Neural crest cell (in vitro differentiated cells): Measurements from ENCODE around the gene INPP5B. TPM values are rescaled to one million over a fixed set of nuclear protein-coding genes. Genes with fewer than 3 reads are reported as not detected.
"Not testable (repeated sequence)": the region's sequence is repeated elsewhere in the genome, so short reads cannot be mapped to it uniquely, and the experiment has no call there.

ENCODE experiments used
- DNase-seq: peaks from one replicate; pipeline ENCODE4 v3.0.0; 2021; ENCODE audit warnings: low read depth, mixed read lengths, low spot score
- H3K27ac Mint-ChIP-seq: one replicate; pipeline ENCODE4 v1.8.0; 2021; ENCODE audit warnings: mild to moderate bottlenecking, mixed read lengths; ENCODE audit not compliant: unreplicated experiment
- H3K27me3 Mint-ChIP-seq: 2 replicates; pipeline ENCODE4 v1.8.0; 2021; ENCODE audit warnings: low read depth, mild to moderate bottlenecking, mixed read lengths
- H3K36me3 Mint-ChIP-seq: 2 replicates; pipeline ENCODE4 v1.8.0; 2021; ENCODE audit warnings: low read depth, mild to moderate bottlenecking, mixed read lengths
- H3K4me1 Mint-ChIP-seq: 2 replicates; pipeline ENCODE4 v1.8.0; 2021; ENCODE audit warnings: mixed read lengths
- H3K4me3 Mint-ChIP-seq: one replicate; pipeline ENCODE4 v1.8.0; 2021; ENCODE audit warnings: mild to moderate bottlenecking, mixed read lengths
- H3K9me3 Mint-ChIP-seq: 2 replicates; pipeline ENCODE4 v1.8.0; 2021; ENCODE audit warnings: mixed read lengths
- total RNA-seq: library from RNA; stranded (reverse); gene quantifications from 2 replicates; pipeline ENCODE4 v1.2.1, GENCODE V29; 2021
- TF ChIP-seq, protein P1 (sequence below): fragments of 200-600 bp; sonication (generic); conservative IDR thresholded peaks from 2 replicates; pipeline ENCODE4 v1.5.0; 2021; ENCODE audit warnings: antibody characterized with exemption, mild to moderate bottlenecking

INPP5B gene
- total RNA-seq, 1 donor from 2014 or later: 19.1 TPM

DNA sequence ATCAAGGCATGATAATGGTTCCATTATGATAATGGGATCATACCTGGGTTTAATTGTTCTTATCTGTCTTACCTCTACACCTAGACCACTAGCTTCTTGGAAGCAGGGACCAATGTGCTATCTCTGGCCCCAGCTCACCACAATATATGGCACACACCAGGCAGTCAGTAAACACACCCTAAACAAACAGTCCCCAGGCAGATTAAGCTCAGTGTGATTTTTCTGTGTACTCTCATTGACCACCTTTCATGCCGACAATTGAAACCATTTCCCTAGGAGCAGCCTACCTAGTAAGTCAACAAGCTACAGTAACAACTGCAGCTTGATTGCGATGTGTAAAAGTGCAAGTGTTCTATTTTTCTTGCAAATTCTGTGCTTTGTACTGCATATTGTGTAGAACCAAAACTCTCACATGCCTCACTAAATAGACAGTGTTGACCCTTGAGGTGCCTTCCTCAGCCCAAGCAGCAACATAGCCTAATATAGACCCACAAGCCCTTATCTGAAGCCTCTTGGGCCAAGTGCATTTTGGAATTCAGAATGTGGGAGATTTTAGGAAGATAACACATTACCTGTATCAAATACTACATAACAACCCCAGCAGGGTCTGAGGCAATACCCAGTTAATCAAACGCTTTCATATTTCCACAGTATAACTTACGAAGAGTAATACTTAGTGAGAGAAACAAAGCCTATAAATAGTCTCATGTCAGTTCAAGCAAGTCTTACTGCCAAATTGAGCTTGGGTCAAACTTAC is 32.0 kb downstream of the INPP5B start:
- DNase-seq: no peak
- Mint-ChIP-seq H3K27ac (no peak overlapping the region), H3K36me3 (no peaks in the 10 kb centered on the region), H3K4me1 (no peaks in the 10 kb centered on the region), H3K27me3 (no peaks in the 10 kb centered on the region), H3K4me3 (no peak overlapping the region), H3K9me3 (no peaks in the 10 kb centered on the region)
- TF ChIP-seq, protein P1, sequence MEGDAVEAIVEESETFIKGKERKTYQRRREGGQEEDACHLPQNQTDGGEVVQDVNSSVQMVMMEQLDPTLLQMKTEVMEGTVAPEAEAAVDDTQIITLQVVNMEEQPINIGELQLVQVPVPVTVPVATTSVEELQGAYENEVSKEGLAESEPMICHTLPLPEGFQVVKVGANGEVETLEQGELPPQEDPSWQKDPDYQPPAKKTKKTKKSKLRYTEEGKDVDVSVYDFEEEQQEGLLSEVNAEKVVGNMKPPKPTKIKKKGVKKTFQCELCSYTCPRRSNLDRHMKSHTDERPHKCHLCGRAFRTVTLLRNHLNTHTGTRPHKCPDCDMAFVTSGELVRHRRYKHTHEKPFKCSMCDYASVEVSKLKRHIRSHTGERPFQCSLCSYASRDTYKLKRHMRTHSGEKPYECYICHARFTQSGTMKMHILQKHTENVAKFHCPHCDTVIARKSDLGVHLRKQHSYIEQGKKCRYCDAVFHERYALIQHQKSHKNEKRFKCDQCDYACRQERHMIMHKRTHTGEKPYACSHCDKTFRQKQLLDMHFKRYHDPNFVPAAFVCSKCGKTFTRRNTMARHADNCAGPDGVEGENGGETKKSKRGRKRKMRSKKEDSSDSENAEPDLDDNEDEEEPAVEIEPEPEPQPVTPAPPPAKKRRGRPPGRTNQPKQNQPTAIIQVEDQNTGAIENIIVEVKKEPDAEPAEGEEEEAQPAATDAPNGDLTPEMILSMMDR: no peak

GRCh38 chr1:37911478-37911877 is 35.4 kb downstream of the INPP5B start:
- H3K9me3 Mint-ChIP-seq: peaks cover 16% of the 10 kb centered on the region
- not testable (repeated sequence) for H3K4me3 Mint-ChIP-seq, H3K27ac Mint-ChIP-seq, H3K4me1 Mint-ChIP-seq, DNase-seq, H3K27me3 Mint-ChIP-seq
- peaks cover 24% of the 10 kb centered on the region for H3K36me3 Mint-ChIP-seq

DNA sequence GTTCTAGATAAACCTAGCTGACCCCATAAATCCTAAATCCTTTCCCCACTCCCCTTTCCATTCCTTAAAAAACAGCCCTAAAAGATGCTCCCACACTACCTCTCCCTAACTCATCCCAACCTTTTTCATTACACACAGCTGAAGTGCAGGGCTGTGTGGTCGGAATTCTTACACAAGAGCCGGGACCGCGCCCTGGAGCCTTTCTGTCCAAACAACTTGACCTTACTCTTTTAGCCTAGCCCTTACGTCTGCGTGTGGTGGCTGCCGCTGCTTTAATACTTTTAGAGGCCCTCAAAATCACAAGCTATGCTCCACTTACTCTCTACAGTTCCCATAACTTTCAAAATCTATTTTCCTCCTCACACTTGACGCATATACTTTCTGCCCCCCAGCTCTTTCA is 36.0 kb downstream of the INPP5B start:
- DNase-seq, H3K4me1 Mint-ChIP-seq, H3K27me3 Mint-ChIP-seq, H3K4me3 Mint-ChIP-seq, H3K27ac Mint-ChIP-seq: not testable (repeated sequence)
- Mint-ChIP-seq H3K36me3 (peaks cover 26% of the 10 kb centered on the region), H3K9me3 (peaks cover 16% of the 10 kb centered on the region)

DNA sequence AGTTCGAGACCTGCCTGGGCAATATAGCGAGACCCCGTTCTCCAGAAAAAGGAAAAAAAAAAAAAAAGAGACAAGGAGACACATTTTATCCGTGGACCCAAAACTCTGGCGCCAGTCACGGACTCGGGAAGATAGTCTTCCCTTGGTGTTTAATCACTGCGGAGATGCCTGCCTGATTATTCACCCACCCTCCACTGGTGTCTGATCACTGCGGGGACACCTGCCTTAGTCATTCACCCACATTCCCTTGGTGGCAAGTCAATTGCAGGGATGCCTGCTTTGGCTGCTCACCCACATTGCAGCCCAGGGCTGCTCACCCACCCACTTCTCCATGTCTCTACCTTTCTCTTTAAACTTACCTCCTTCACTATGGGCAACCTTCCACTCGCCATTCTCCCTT is 38.3 kb downstream of the INPP5B start:
- H3K4me1 Mint-ChIP-seq, H3K4me3 Mint-ChIP-seq, H3K27ac Mint-ChIP-seq, DNase-seq, H3K27me3 Mint-ChIP-seq: not testable (repeated sequence)
- H3K36me3 Mint-ChIP-seq: peaks cover 26% of the 10 kb centered on the region
- peaks cover 16% of the 10 kb centered on the region for H3K9me3 Mint-ChIP-seq

DNA sequence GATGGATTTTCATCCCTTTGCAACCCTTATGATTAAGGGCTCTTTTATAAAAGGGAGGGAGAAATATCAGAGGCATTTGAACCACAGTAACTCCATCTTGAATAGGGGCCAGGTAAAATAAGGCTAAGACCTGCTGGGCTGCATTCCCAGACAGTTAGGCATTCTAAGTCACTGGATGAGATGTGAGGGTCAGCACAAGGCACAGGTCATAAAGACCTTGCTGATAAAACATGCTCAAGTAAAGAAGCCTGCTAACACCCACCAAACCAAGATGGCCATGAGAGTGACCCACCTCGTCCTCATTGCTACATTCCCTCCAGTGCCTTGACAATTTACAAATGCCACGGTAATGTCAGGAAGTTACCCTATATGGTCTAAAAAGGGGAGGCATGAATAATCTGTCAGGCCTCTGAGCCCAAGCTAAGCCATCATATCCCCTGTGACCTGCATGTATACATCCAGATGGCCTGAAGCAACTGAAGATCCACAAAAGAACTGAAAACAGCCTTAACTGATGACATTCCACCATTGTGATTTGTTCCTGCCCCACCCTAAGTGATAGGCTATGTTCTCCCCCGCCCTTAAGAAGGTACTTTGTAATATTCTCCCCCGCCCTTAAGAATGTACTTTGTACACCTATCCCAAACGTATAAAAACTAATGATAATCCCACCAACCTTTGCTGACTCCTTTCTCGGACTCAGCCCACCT is 39.3 kb downstream of the INPP5B start:
- H3K9me3 Mint-ChIP-seq: peaks cover 16% of the 10 kb centered on the region
- not testable (repeated sequence) for H3K27ac Mint-ChIP-seq, H3K4me1 Mint-ChIP-seq, H3K27me3 Mint-ChIP-seq, H3K4me3 Mint-ChIP-seq, DNase-seq
- peaks cover 28% of the 10 kb centered on the region for H3K36me3 Mint-ChIP-seq

GRCh38 chr1:37906591-37906990 is 40.3 kb downstream of the INPP5B start:
- DNase-seq, H3K4me1 Mint-ChIP-seq, H3K27ac Mint-ChIP-seq, H3K4me3 Mint-ChIP-seq, H3K27me3 Mint-ChIP-seq: not testable (repeated sequence)
- peaks cover 28% of the 10 kb centered on the region for H3K36me3 Mint-ChIP-seq
- H3K9me3 Mint-ChIP-seq: peaks cover 16% of the 10 kb centered on the region

DNA sequence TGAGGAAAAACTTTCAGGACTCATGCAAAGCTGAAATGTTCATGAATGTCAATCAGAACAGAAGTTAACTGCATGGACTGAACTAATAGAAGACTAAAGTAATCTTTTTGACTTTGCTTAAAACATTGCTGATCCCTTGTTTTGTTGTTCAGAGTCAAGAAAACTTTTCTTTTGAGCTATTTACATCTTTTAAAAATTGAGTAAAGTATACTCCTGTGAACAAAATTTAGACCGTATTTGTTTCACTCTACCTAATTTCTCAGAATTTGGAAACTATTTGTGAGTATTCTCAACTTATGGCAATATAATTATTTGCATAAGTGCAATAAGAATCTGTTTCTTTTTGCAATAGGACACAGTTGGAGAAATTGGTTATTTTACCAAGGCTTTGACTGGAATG is 41.1 kb downstream of the INPP5B start:
- Mint-ChIP-seq H3K27me3 (no peaks in the 10 kb centered on the region), H3K4me1 (no peaks in the 10 kb centered on the region), H3K27ac (no peak overlapping the region), H3K36me3 (peaks cover 31% of the 10 kb centered on the region), H3K4me3 (no peak overlapping the region), H3K9me3 (peaks cover 16% of the 10 kb centered on the region)
- DNase-seq: no peak
- TF ChIP-seq, protein P1: no peak

GRCh38 chr1:37903921-37904320 is 42.9 kb downstream of the INPP5B start:
- H3K27me3 Mint-ChIP-seq, DNase-seq, H3K4me3 Mint-ChIP-seq, H3K4me1 Mint-ChIP-seq, H3K27ac Mint-ChIP-seq: not testable (repeated sequence)
- peaks cover 24% of the 10 kb centered on the region for H3K36me3 Mint-ChIP-seq
- H3K9me3 Mint-ChIP-seq: peaks cover 10% of the 10 kb centered on the region
